NCI-H1694 treated with DMSO at 0.1 percent for 48 hours (cell line): ENCODE results near the gene MAML2.

ENCODE experiments used
- DNase-seq: peaks from one replicate; lab custom pipeline; 2025; lab: John Stamatoyannopoulos, UW

The MAML2 gene

GRCh38 chr11:96318399-96318798, 24.6 kb downstream of the MAML2 start:
- DNase-seq = no peak

GRCh38 chr11:96317985-96318384, 25.0 kb downstream of the MAML2 start:
- no peak for DNase-seq

GRCh38 chr11:96317571-96317970, 25.4 kb downstream of the MAML2 start:
- no peak for DNase-seq

- no peak for DNase-seq
Observed at GRCh38 chr11:96316869-96317268, 26.1 kb downstream of the MAML2 start.

- no peak for DNase-seq
Observed at GRCh38 chr11:96315476-96315875, 27.5 kb downstream of the MAML2 start.

- no peak for DNase-seq
Observed at GRCh38 chr11:96314326-96315020, 28.5 kb downstream of the MAML2 start.

GRCh38 chr11:96313163-96313562, 29.8 kb downstream of the MAML2 start:
- no peak for DNase-seq

GRCh38 chr11:96311120-96311568, 31.9 kb downstream of the MAML2 start:
- no peak for DNase-seq

GRCh38 chr11:96310236-96310635, 32.8 kb downstream of the MAML2 start:
- no peak for DNase-seq

GRCh38 chr11:96309643-96310017, 33.4 kb downstream of the MAML2 start:
- DNase-seq = no peak

GRCh38 chr11:96309016-96309642, 33.9 kb downstream of the MAML2 start:
- DNase-seq = no peak

GRCh38 chr11:96307776-96308140, 35.2 kb downstream of the MAML2 start:
- DNase-seq = no peak

- no peak for DNase-seq
Observed at GRCh38 chr11:96306933-96307775, 35.8 kb downstream of the MAML2 start.

- no peak for DNase-seq
Observed at GRCh38 chr11:96306600-96306932, 36.4 kb downstream of the MAML2 start.

- DNase-seq = no peak
Observed at GRCh38 chr11:96306071-96306470, 36.9 kb downstream of the MAML2 start.

- no peak for DNase-seq
Observed at GRCh38 chr11:96303980-96304379, 39.0 kb downstream of the MAML2 start.

GRCh38 chr11:96303064-96303463, 39.9 kb downstream of the MAML2 start:
- DNase-seq = no peak

- DNase-seq = no peak
Observed at GRCh38 chr11:96301818-96302217, 41.2 kb downstream of the MAML2 start.

- DNase-seq = no peak
Observed at GRCh38 chr11:96299155-96299888, 43.7 kb downstream of the MAML2 start.

GRCh38 chr11:96295369-96295768, 47.6 kb downstream of the MAML2 start:
- DNase-seq = no peak

GRCh38 chr11:96294289-96294688, 48.7 kb downstream of the MAML2 start:
- DNase-seq = no peak

GRCh38 chr11:96293598-96294021, 49.4 kb downstream of the MAML2 start:
- no peak for DNase-seq
